Right cardiac atrium (tissue), 5 donors: ENCODE measurements around the gene CEP72. TPM values are rescaled to one million over a fixed set of nuclear protein-coding genes. Genes with fewer than 3 reads are reported as not detected.

Source experiments
- ATAC-seq, 2 donors: fragments of 200-7000 bp; cut with Tn5 transposase; one replicate each; pipeline versions ENCODE4 v1.8.0 to v1.9.1; 2020; ENCODE audit warnings: moderate library complexity in 2 of 2, mild to moderate bottlenecking in 1 of 2
- DNase-seq, 3 donors: peaks; one replicate each; pipeline ENCODE4 v3.0.0-alpha.2; 2020
- H3K27ac ChIP-seq: one replicate; pipeline ENCODE4 v1.5.1; 2013; ENCODE audit warnings: mild to moderate bottlenecking, low read length, control low read depth, moderate library complexity
- H3K27me3 ChIP-seq: one replicate; pipeline ENCODE4 v1.6.1; 2013; ENCODE audit not compliant: control insufficient read depth, insufficient read depth
- H3K4me1 ChIP-seq: one replicate; pipeline ENCODE4 v1.6.1; 2013; ENCODE audit warnings: low read length; ENCODE audit not compliant: control insufficient read depth, insufficient read depth
- H3K4me3 ChIP-seq: one replicate; pipeline ENCODE4 v1.5.1; 2013; ENCODE audit warnings: low read length, control low read depth
- H3K9me3 ChIP-seq: one replicate; pipeline ENCODE4 v1.6.1; 2013; ENCODE audit warnings: low read length; ENCODE audit not compliant: control insufficient read depth
- WGBS: extraction: QIAGEN DNeasy Blood & Tissue Kit; methylation state at CpG from one replicate; pipeline ENCODE4 v1.1.7; 2013; 5-methylcytosine and 5-hydroxymethylcytosine counted together
- intact Hi-C, 4 donors: fragments of 100-400 bp; cut with DNase I; formaldehyde crosslinking; loops; one replicate each; pipeline versions ENCODE4 v1.11.0 to v1.14.0; 2022 to 2023
- long read RNA-seq, 4 donors: library from polyadenylated mRNA; unstranded; transcript quantifications; one replicate each; pipeline ENCODE4 v2.0.0, GENCODE V29; 2020 to 2021
- polyA plus RNA-seq: library from polyadenylated mRNA; stranded (reverse); fragments of 200-250 nt; gene quantifications from one replicate; pipeline ENCODE4 v1.2.3, GENCODE V29; 2013
- total RNA-seq, 4 donors: library from RNA; stranded (reverse); fragmentation: NEBNext Ultra II Directional; extraction: Animal tissue kit (Norgen Biotek cat#: 25700); gene quantifications; one replicate each; pipeline ENCODE4 v1.2.1, GENCODE V29; 2021
- donor health status: healthy with polysubstance abuse.
- donor health status: DM: no; HTN: yes; CAD: no.
- donor health status: DM: no; HTN: no; CAD: no.
- donor health status: DM: no; HTN: yes; CAD: no; lungs with severe emphysema.
- donor health status: DM: yes; HTN: yes; CAD: no.

Gene CEP72
- total RNA-seq = 1 to 10 TPM; 1.2 to 3.4 (median 2.2) TPM
- 1.1 TPM for polyA plus RNA-seq
- long read RNA-seq, donor 1, partial matches to known transcripts = 0 of 5 reads
- long read RNA-seq, donor 1, other reads (novel, unspliced or antisense) = 4 of 5 reads
- long read RNA-seq, donor 2, partial matches to known transcripts = 0 of 1 reads
- long read RNA-seq, donor 2, other reads (novel, unspliced or antisense) = 0 of 1 reads
- long read RNA-seq, donor 3, partial matches to known transcripts = 0 of 7 reads
- long read RNA-seq, donor 3, other reads (novel, unspliced or antisense) = 5 of 7 reads
- long read RNA-seq, donor 4, partial matches to known transcripts = 0 of 1 reads
- long read RNA-seq, donor 4, other reads (novel, unspliced or antisense) = 0 of 1 reads

- whole genome bisulfite sequencing = 1% methylated on average over 72 of the region's 72 CpGs
- H3K9me3 ChIP-seq = no peaks in the 10 kb centered on the region
- intact Hi-C loops = no loop called here
Observed at GRCh38 chr5:611731-612486, at the start of gene CEP72. Gene CEP72 (plus strand): TSS chr5:612340. CDS start chr5:612362, 22 bp downstream.

GRCh38 chr5:565782-566440 lies 46.2 kb upstream of the CEP72 start:
- Histone ChIP-seq H3K9me3 (no peaks in the 10 kb centered on the region), H3K27ac (no peak overlapping the region), H3K4me3 (no peak overlapping the region), H3K27me3 (no peaks in the 10 kb centered on the region), H3K4me1 (no peaks in the 10 kb centered on the region)
- WGBS = 39% methylated on average over 20 of the region's 20 CpGs
- DNase-seq (no peak), ATAC-seq (no peak)
- intact Hi-C loops = no loop called here

More at GRCh38 chr5:611731-612486, at the start of gene CEP72:
- Histone ChIP-seq H3K27me3 (no peaks in the 10 kb centered on the region), H3K4me3 (peak within 1 kb of the TSS; percentile 68), H3K4me1 (no peaks in the 10 kb centered on the region), H3K27ac (no peak within 1 kb of the TSS)
- DNase-seq (peak; percentile 90 to 97 (median 96)), ATAC-seq (peak; percentile 98)

GRCh38 chr5:566636-567309 lies 45.4 kb upstream of the CEP72 start:
- Histone ChIP-seq H3K4me3 (no peak overlapping the region), H3K4me1 (no peaks in the 10 kb centered on the region), H3K9me3 (peaks cover 2% of the 10 kb centered on the region), H3K27me3 (no peaks in the 10 kb centered on the region), H3K27ac (no peak overlapping the region)
- intact Hi-C loops = no loop called here
- WGBS = 85% methylated on average over 16 of the region's 16 CpGs
- ATAC-seq = no peak
- DNase-seq = no peak

GRCh38 chr5:567664-568060 lies 44.5 kb upstream of the CEP72 start:
- Histone ChIP-seq H3K27me3 (no peaks in the 10 kb centered on the region), H3K4me1 (no peaks in the 10 kb centered on the region), H3K4me3 (no peak overlapping the region), H3K9me3 (peaks cover 4% of the 10 kb centered on the region), H3K27ac (no peak overlapping the region)
- DNase-seq = no peak
- intact Hi-C loops = no loop called here
- 77% methylated on average over 13 of the region's 13 CpGs for WGBS
- ATAC-seq = peak in 1 of 2 donors; percentile 31

- no peaks in the 10 kb centered on the region for H3K4me1 ChIP-seq
- DNase-seq (no peak), ATAC-seq (peak in 1 of 2 donors; percentile 11)
- WGBS = 61% methylated on average over 27 of the region's 27 CpGs
- H3K27me3 ChIP-seq = no peaks in the 10 kb centered on the region
- peaks cover 4% of the 10 kb centered on the region for H3K9me3 ChIP-seq
- intact Hi-C loops = no loop called here
- H3K27ac ChIP-seq = no peak overlapping the region
- no peak overlapping the region for H3K4me3 ChIP-seq
Observed at GRCh38 chr5:568061-568781, 43.9 kb upstream of the CEP72 start.

- ATAC-seq (no peak), DNase-seq (no peak)
- Histone ChIP-seq H3K9me3 (peaks cover 4% of the 10 kb centered on the region), H3K4me3 (no peak overlapping the region), H3K27me3 (no peaks in the 10 kb centered on the region), H3K4me1 (no peaks in the 10 kb centered on the region), H3K27ac (no peak overlapping the region)
- intact Hi-C loops = no loop called here
- 83% methylated on average over 8 of the region's 8 CpGs for WGBS
Observed at GRCh38 chr5:568809-569208, 43.3 kb upstream of the CEP72 start.

GRCh38 chr5:569358-569867 lies 42.7 kb upstream of the CEP72 start:
- no peaks in the 10 kb centered on the region for H3K4me1 ChIP-seq
- no peaks in the 10 kb centered on the region for H3K27me3 ChIP-seq
- no peak overlapping the region for H3K4me3 ChIP-seq
- H3K9me3 ChIP-seq = peaks cover 4% of the 10 kb centered on the region
- 87% methylated on average over 23 of the region's 23 CpGs for WGBS
- H3K27ac ChIP-seq = no peak overlapping the region
- intact Hi-C loops = no loop called here
- ATAC-seq (no peak), DNase-seq (no peak)

- Histone ChIP-seq H3K4me3 (no peak overlapping the region), H3K27me3 (no peaks in the 10 kb centered on the region), H3K4me1 (no peaks in the 10 kb centered on the region), H3K27ac (no peak overlapping the region), H3K9me3 (peaks cover 4% of the 10 kb centered on the region)
- 79% methylated on average over 21 of the region's 21 CpGs for WGBS
- DNase-seq (no peak), ATAC-seq (peak in 1 of 2 donors; percentile 14)
- intact Hi-C loops = no loop called here
Observed at GRCh38 chr5:569868-570361, 42.2 kb upstream of the CEP72 start.

GRCh38 chr5:570446-570845 lies 41.7 kb upstream of the CEP72 start:
- Histone ChIP-seq H3K4me3 (no peak overlapping the region), H3K4me1 (no peaks in the 10 kb centered on the region), H3K27me3 (no peaks in the 10 kb centered on the region), H3K9me3 (peaks cover 5% of the 10 kb centered on the region), H3K27ac (no peak overlapping the region)
- intact Hi-C loops = no loop called here
- WGBS = 86% methylated on average over 17 of the region's 17 CpGs
- ATAC-seq (no peak), DNase-seq (no peak)

- ATAC-seq = no peak
- intact Hi-C loops = no loop called here
- peaks cover 8% of the 10 kb centered on the region for H3K9me3 ChIP-seq
- DNase-seq = no peak
- no peak overlapping the region for H3K4me3 ChIP-seq
- 84% methylated on average over 8 of the region's 8 CpGs for WGBS
- H3K27ac ChIP-seq = no peak overlapping the region
- no peaks in the 10 kb centered on the region for H3K4me1 ChIP-seq
- H3K27me3 ChIP-seq = no peaks in the 10 kb centered on the region
Observed at GRCh38 chr5:570886-571285, 41.3 kb upstream of the CEP72 start.
